GM10847 (cell line): Measurements from ENCODE around the gene ADH7.

Experiments used
- POLR2A ChIP-seq: IDR thresholded peaks from 2 replicates; pipeline ENCODE4 v1.6.1; 2011; ENCODE audit not compliant: insufficient read length; ENCODE audit errors: extremely low read depth

ADH7 gene

DNA sequence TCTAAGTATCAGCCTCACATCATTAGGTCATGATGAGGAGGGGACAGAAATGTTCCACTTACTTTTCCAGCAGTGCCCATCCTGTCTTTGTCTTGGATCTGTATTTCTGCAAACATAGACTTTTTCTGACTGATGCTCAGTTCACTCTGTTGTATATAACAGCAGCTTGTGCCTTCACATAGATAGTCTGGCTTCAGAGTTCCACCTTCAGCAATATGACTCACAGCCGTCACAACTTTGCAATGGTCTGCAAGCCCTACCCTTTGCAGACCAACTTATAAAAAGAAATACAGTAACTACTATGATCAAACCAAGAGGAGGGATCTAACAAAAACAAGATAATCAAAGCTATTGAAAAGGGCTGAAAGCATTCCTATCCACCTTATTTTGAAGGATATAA is at the start of gene ADH7:
TSS of gene ADH7 (minus strand) at position 189 of the 400 bp plus-strand sequence. CDS start at position 80, 109 bp downstream.
- no peak for TF ChIP-seq POLR2A

- TF ChIP-seq POLR2A = no peak
Measured at GRCh38 chr4:99483636-99484035, 48.5 kb upstream of the ADH7 start.

DNA sequence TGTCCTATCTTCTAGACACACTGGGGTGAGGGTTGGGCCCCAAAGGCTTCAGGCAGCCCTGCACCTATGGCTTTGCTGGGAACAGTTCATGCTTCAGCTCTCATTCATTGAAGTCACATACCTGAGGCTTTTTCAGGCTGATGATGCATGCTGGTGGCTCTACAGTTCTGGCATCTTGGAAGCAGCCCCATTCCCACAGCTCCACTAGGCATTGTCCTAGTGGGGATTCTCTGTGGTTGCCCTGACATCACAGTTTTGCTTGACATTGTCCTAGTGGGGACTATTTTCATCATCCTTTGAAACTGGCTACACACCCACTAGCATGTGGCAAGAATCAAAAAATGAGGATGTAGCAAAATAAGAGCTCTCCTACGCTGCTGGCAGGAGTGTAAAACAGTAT is 38.0 kb upstream of the ADH7 start:
- TF ChIP-seq POLR2A = no peak

DNA sequence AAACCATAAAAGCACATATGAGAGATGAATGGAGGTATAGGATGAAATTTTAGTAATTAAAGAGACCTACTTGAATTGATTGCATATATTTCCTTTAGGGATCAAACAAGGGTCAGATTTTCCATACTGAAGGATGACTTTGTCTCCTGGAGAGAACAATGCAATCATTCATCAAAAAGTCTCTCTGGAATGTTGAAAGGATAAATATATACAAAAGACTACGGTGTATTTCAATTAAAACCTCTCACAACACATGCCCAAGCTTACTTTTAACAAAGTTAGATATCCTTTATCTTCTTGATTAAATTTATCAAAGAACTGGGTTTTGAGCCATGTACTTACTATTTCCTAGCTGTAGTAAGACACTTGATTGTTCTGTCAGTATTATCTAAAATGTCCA is 36.8 kb upstream of the ADH7 start:
- no peak for TF ChIP-seq POLR2A

DNA sequence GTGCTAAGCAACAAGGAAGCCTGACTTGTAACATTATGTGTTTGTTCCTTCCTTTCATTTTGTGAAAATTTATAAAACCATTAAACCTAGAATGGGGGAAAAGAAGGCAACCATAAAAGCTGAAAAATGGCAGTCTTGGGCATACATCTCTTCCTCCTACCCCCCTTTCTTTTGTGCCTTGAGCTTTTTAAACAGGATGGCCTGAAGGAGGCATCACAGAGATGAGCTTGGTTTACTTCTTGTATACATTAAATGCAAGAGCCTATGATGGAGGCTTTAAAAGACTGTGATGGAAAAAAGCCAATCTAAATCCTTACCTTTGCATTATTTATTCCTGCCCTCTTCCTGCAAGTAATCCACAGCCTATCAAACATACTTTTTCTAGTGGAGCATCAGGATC is 36.2 kb upstream of the ADH7 start:
- TF ChIP-seq POLR2A = no peak

- no peak for TF ChIP-seq POLR2A
Measured at GRCh38 chr4:99468889-99469288, 33.7 kb upstream of the ADH7 start.

GRCh38 chr4:99467887-99468286 is 32.7 kb upstream of the ADH7 start:
- no peak for TF ChIP-seq POLR2A

GRCh38 chr4:99463566-99463965 is 28.4 kb upstream of the ADH7 start:
- no peak for TF ChIP-seq POLR2A

DNA sequence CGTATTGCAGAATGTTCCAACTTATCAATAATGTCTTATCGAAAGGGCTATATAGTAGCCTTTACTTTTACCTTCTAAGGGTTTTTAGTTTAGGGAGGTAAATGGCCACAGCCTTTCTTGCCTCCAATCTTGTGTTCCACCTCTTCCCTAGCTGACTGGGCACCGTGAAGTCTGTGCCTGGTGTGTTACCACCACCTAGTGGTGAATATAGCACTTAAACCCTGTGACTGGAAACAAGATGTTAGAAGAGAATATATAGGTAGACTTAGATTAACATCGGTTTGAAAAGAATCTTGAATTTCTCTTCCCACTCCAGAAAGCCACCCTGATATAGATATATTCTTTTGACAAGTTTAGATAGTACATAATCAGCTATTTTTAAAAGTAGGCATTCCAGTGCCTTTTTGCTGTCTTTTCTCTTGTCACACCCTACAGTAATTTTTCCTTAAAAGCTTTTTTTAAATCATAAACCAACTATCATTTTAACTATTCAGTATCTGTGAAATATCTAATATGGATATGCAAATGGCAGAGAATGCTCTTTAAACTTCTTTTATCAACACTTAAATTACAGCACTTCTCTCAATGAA is 27.8 kb upstream of the ADH7 start:
- TF ChIP-seq POLR2A = no peak

GRCh38 chr4:99461623-99462401 is 26.7 kb upstream of the ADH7 start:
- TF ChIP-seq POLR2A = no peak

GRCh38 chr4:99459546-99460042 is 24.5 kb upstream of the ADH7 start:
- TF ChIP-seq POLR2A = no peak

DNA sequence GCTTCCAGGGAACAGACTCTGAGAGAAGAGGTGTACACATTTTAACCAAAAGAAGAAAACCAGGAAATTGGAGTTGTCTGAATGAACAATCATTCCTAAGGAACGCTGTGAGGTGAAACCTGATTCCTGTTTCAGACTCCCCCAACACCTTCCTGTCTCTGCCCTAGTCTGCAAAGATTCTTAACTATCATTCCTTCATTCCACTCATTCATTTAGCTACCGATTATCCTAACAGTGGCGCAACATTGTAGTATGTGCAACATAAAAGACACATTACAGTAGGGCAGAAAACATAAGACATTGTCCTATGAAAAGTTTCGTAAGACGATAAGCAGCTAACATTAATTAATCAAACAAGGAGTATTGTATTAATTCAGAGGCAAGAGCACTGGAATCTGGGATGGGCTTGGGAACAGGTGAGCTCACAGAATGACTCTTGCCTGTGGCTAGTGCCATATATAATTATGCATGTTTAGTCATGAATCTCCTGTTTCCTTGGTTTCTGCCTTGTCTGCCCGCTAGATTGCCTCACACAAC is 23.8 kb upstream of the ADH7 start:
- TF ChIP-seq POLR2A = no peak

- no peak for TF ChIP-seq POLR2A
Measured at GRCh38 chr4:99457676-99458075, 22.5 kb upstream of the ADH7 start.

DNA sequence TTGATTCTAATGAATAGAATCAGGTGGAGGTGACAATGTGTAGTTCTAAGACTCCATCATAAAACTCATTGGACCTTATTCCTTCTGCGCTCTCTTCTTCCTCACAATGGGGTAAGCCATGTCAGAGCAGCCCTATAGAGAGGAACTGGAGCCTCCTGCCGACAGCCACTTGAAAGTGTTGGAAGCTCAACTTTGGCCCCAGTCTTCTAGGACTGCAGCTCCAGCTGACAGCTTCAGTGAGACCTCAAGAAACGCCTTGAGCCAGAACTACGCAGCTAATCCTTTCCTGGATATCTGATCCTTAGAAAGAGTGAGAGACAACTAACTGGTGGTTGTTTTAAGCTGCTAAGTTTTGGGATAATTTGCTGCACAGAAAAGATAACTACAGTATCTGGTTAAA is 22.1 kb upstream of the ADH7 start:
- no peak for TF ChIP-seq POLR2A

GRCh38 chr4:99447513-99447912 is 12.4 kb upstream of the ADH7 start:
- no peak for TF ChIP-seq POLR2A

- no peak for TF ChIP-seq POLR2A
Measured at GRCh38 chr4:99447079-99447478, 11.9 kb upstream of the ADH7 start.

GRCh38 chr4:99438405-99438780 is 3.3 kb upstream of the ADH7 start:
- TF ChIP-seq POLR2A = no peak

- no peak for TF ChIP-seq POLR2A
Measured at GRCh38 chr4:99437723-99438404, 2.7 kb upstream of the ADH7 start.
